ENCODE data around the gene CLK3. TPM values are rescaled to one million over a fixed set of nuclear protein-coding genes. Genes with fewer than 3 reads are reported as not detected.

CLK3 gene
- total and polyA plus RNA-seq, 8 donors: 47.6 to 226 (median 93.2) TPM

- WGBS, 5 donors: 93 to 95% (median 94%) methylated on average over 7 of the region's 7 CpGs
- intact Hi-C loops (cut with DNase I; ENCODE audit: low total_unique reads): no loop called here
- H3K27ac ChIP-seq: no peak overlapping the region
- no peaks in the 10 kb centered on the region for H3K27me3 ChIP-seq
- DNase-seq: no peak
- TF ChIP-seq POLR2A (IDR thresholded peaks at IDR 0.05): no peak
- TF ChIP-seq CTCF (IDR thresholded peaks at IDR 0.05): no peak
- no peak for TF ChIP-seq EP300 (IDR thresholded peaks at IDR 0.05)
- no peak for TF ChIP-seq POLR2AphosphoS5 (IDR thresholded peaks at IDR 0.05)
- no peak overlapping the region for H3K4me3 ChIP-seq
- H3K9me3 ChIP-seq: no peaks in the 10 kb centered on the region
- no peaks in the 10 kb centered on the region for H3K4me1 ChIP-seq
- H3K36me3 ChIP-seq: peaks cover 8 to 83% (median 73%) of the 10 kb centered on the region in 4 donors
These were observed 34.9 kb upstream of the CLK3 start for GRCh38 chr15:74580538-74581350.

- WGBS, 5 donors: 75 to 89% (median 79%) methylated on average over 2 of the region's 2 CpGs
- peaks cover 0 to 70% (median 56%) of the 10 kb centered on the region in 4 donors for H3K36me3 ChIP-seq
- H3K9me3 ChIP-seq: no peaks in the 10 kb centered on the region
- no peak overlapping the region for H3K4me3 ChIP-seq
- H3K27ac ChIP-seq: no peak overlapping the region
- no peak for TF ChIP-seq POLR2A (IDR thresholded peaks at IDR 0.05)
- no peak for DNase-seq
- no peaks in the 10 kb centered on the region for H3K4me1 ChIP-seq
- intact Hi-C loops (cut with DNase I; ENCODE audit: low total_unique reads): no loop called here
- no peaks in the 10 kb centered on the region for H3K27me3 ChIP-seq
These were observed 31.4 kb upstream of the CLK3 start for GRCh38 chr15:74584204-74584603.

GRCh38 chr15:74584779-74585178 is 30.9 kb upstream of the CLK3 start:
- Histone ChIP-seq H3K9me3 (no peaks in the 10 kb centered on the region), H3K27me3 (no peaks in the 10 kb centered on the region), H3K4me1 (no peaks in the 10 kb centered on the region), H3K27ac (no peak overlapping the region), H3K36me3 (peaks cover 1 to 70% (median 55%) of the 10 kb centered on the region in 4 donors), H3K4me3 (no peak overlapping the region)
- 74 to 77% (median 76%) methylated on average over 4 of the region's 4 CpGs for WGBS, 5 donors
- intact Hi-C loops (cut with DNase I; ENCODE audit: low total_unique reads): no loop called here
- no peak for DNase-seq
- no peak for TF ChIP-seq CTCF (IDR thresholded peaks at IDR 0.05)
- no peak for TF ChIP-seq POLR2A (IDR thresholded peaks at IDR 0.05)
- no peak for TF ChIP-seq POLR2AphosphoS5 (IDR thresholded peaks at IDR 0.05)
- no peak for TF ChIP-seq EP300 (IDR thresholded peaks at IDR 0.05)

- no peaks in the 10 kb centered on the region for H3K9me3 ChIP-seq
- 46 to 59% (median 52%) methylated on average over 3 of the region's 3 CpGs for WGBS, 5 donors
- H3K27ac ChIP-seq: no peak overlapping the region
- no peaks in the 10 kb centered on the region for H3K27me3 ChIP-seq
- no peaks in the 10 kb centered on the region for H3K4me1 ChIP-seq
- H3K36me3 ChIP-seq: peaks cover 5 to 70% (median 56%) of the 10 kb centered on the region in 4 donors
- intact Hi-C loops (cut with DNase I; ENCODE audit: low total_unique reads): no loop called here
- no peak for DNase-seq
- H3K4me3 ChIP-seq: no peak overlapping the region
- TF ChIP-seq EP300 (IDR thresholded peaks at IDR 0.05) (no peak), CTCF (IDR thresholded peaks at IDR 0.05) (no peak), POLR2A (IDR thresholded peaks at IDR 0.05) (no peak), POLR2AphosphoS5 (IDR thresholded peaks at IDR 0.05) (no peak)
These were observed 30.4 kb upstream of the CLK3 start for GRCh38 chr15:74585191-74585590.

GRCh38 chr15:74585857-74586256 is 29.8 kb upstream of the CLK3 start:
- TF ChIP-seq POLR2A (IDR thresholded peaks at IDR 0.05): no peak
- TF ChIP-seq POLR2AphosphoS5 (IDR thresholded peaks at IDR 0.05): no peak
- TF ChIP-seq EP300 (IDR thresholded peaks at IDR 0.05): no peak
- no peak for TF ChIP-seq CTCF (IDR thresholded peaks at IDR 0.05)
- peaks cover 11 to 70% (median 56%) of the 10 kb centered on the region in 4 donors for H3K36me3 ChIP-seq
- H3K27ac ChIP-seq: no peak overlapping the region
- no peak for DNase-seq
- no peaks in the 10 kb centered on the region for H3K4me1 ChIP-seq
- no peak overlapping the region for H3K4me3 ChIP-seq
- no peaks in the 10 kb centered on the region for H3K9me3 ChIP-seq
- H3K27me3 ChIP-seq: no peaks in the 10 kb centered on the region
- intact Hi-C loops (cut with DNase I; ENCODE audit: low total_unique reads): no loop called here
- 87 to 95% (median 93%) methylated on average over 9 of the region's 9 CpGs for WGBS, 5 donors
